Measurements from ENCODE around the gene SOX6. TPM values are rescaled to one million over a fixed set of nuclear protein-coding genes. Genes with fewer than 3 reads are reported as not detected.

SOX6 gene
- total RNA-seq, 1 donor from 2014 or later, result 8.3 TPM

- no peak overlapping the region for H3K4me3 ChIP-seq
- ATAC-seq (no peak), DNase-seq (no peak)
- no peaks in the 10 kb centered on the region for H3K4me1 ChIP-seq
- no peak overlapping the region for H3K27ac ChIP-seq
- TF ChIP-seq CTCF (IDR thresholded peaks at IDR 0.05), result no peak
- no peaks in the 10 kb centered on the region for H3K27me3 ChIP-seq
- H3K9me3 ChIP-seq, result no peaks in the 10 kb centered on the region
- H3K36me3 ChIP-seq, result no peaks in the 10 kb centered on the region
- intact Hi-C loops (cut with DNase I), result no loop called here
Measured at GRCh38 chr11:16318320-16318719, 38.0 kb downstream of the SOX6 start.

GRCh38 chr11:16317712-16318111 is 38.6 kb downstream of the SOX6 start:
- intact Hi-C loops (cut with DNase I), result no loop called here
- no peaks in the 10 kb centered on the region for H3K27me3 ChIP-seq
- ATAC-seq (no peak), DNase-seq (no peak)
- no peak overlapping the region for H3K4me3 ChIP-seq
- H3K9me3 ChIP-seq, result no peaks in the 10 kb centered on the region
- no peaks in the 10 kb centered on the region for H3K36me3 ChIP-seq
- no peak for TF ChIP-seq CTCF (IDR thresholded peaks at IDR 0.05)
- H3K27ac ChIP-seq, result no peak overlapping the region
- H3K4me1 ChIP-seq, result no peaks in the 10 kb centered on the region

GRCh38 chr11:16313846-16314245 is 42.5 kb downstream of the SOX6 start:
- Histone ChIP-seq H3K4me3 (no peak overlapping the region), H3K27me3 (no peaks in the 10 kb centered on the region), H3K27ac (no peak overlapping the region), H3K9me3 (no peaks in the 10 kb centered on the region), H3K4me1 (no peaks in the 10 kb centered on the region), H3K36me3 (no peaks in the 10 kb centered on the region)
- DNase-seq (no peak), ATAC-seq (no peak)
- no peak for TF ChIP-seq CTCF (IDR thresholded peaks at IDR 0.05)
- intact Hi-C loops (cut with DNase I), result no loop called here

GRCh38 chr11:16312233-16312765 is 44.0 kb downstream of the SOX6 start:
- Histone ChIP-seq H3K4me3 (no peak overlapping the region), H3K9me3 (no peaks in the 10 kb centered on the region), H3K36me3 (no peaks in the 10 kb centered on the region), H3K27ac (no peak overlapping the region), H3K4me1 (no peaks in the 10 kb centered on the region), H3K27me3 (no peaks in the 10 kb centered on the region)
- ATAC-seq (no peak), DNase-seq (no peak)
- intact Hi-C loops (cut with DNase I), result no loop called here
- TF ChIP-seq CTCF (IDR thresholded peaks at IDR 0.05), result no peak

GRCh38 chr11:16311831-16312230 is 44.5 kb downstream of the SOX6 start:
- Histone ChIP-seq H3K4me1 (no peaks in the 10 kb centered on the region), H3K27ac (no peak overlapping the region), H3K9me3 (no peaks in the 10 kb centered on the region), H3K36me3 (no peaks in the 10 kb centered on the region), H3K4me3 (no peak overlapping the region), H3K27me3 (no peaks in the 10 kb centered on the region)
- no peak for TF ChIP-seq CTCF (IDR thresholded peaks at IDR 0.05)
- no peak for ATAC-seq
- intact Hi-C loops (cut with DNase I), result no loop called here
- no peak for DNase-seq

GRCh38 chr11:16310943-16311342 is 45.4 kb downstream of the SOX6 start:
- DNase-seq (no peak), ATAC-seq (no peak)
- Histone ChIP-seq H3K4me1 (no peaks in the 10 kb centered on the region), H3K27me3 (no peaks in the 10 kb centered on the region), H3K27ac (no peak overlapping the region), H3K36me3 (no peaks in the 10 kb centered on the region), H3K4me3 (no peak overlapping the region), H3K9me3 (no peaks in the 10 kb centered on the region)
- intact Hi-C loops (cut with DNase I), result no loop called here
- no peak for TF ChIP-seq CTCF (IDR thresholded peaks at IDR 0.05)
